ENCODE measurements around the gene TBR1. TPM values are rescaled to one million over a fixed set of nuclear protein-coding genes. Genes with fewer than 3 reads are reported as not detected.
A peak's percentile ranks its signal among the peaks of the same experiment; 100 is the strongest.

The TBR1 gene
- total RNA-seq, 1 experiment from 2014 or later, result not detected

GRCh38 chr2:161423421-161424393 is 7.6 kb downstream of the TBR1 start:
- no peak for DNase-seq
- Histone ChIP-seq H3K9me3 (no peaks in the 10 kb centered on the region), H3K36me3 (no peaks in the 10 kb centered on the region), H3K27me3 (no peaks in the 10 kb centered on the region), H3K4me3 (no peak overlapping the region)

- Histone ChIP-seq H3K36me3 (no peaks in the 10 kb centered on the region), H3K27me3 (no peaks in the 10 kb centered on the region), H3K4me3 (no peak overlapping the region), H3K9me3 (no peaks in the 10 kb centered on the region)
- no peak for DNase-seq
Measured at GRCh38 chr2:161424394-161424769, 8.3 kb downstream of the TBR1 start.

- Histone ChIP-seq H3K9me3 (no peaks in the 10 kb centered on the region), H3K4me3 (no peak overlapping the region), H3K36me3 (no peaks in the 10 kb centered on the region), H3K27me3 (no peaks in the 10 kb centered on the region)
- DNase-seq, result no peak
Measured at GRCh38 chr2:161424891-161425727, 9.0 kb downstream of the TBR1 start.

- Histone ChIP-seq H3K9me3 (no peaks in the 10 kb centered on the region), H3K4me3 (no peak overlapping the region), H3K36me3 (no peaks in the 10 kb centered on the region), H3K27me3 (no peaks in the 10 kb centered on the region)
- no peak for DNase-seq
Measured at GRCh38 chr2:161425728-161426454, 9.8 kb downstream of the TBR1 start.

- Histone ChIP-seq H3K9me3 (no peaks in the 10 kb centered on the region), H3K27me3 (no peaks in the 10 kb centered on the region), H3K4me3 (no peak overlapping the region), H3K36me3 (no peaks in the 10 kb centered on the region)
- no peak for DNase-seq
Measured at GRCh38 chr2:161426455-161426921, 10.4 kb downstream of the TBR1 start.

- Histone ChIP-seq H3K36me3 (no peaks in the 10 kb centered on the region), H3K27me3 (no peaks in the 10 kb centered on the region), H3K9me3 (no peaks in the 10 kb centered on the region), H3K4me3 (no peak overlapping the region)
- no peak for DNase-seq
Measured at GRCh38 chr2:161426922-161427663, 11.0 kb downstream of the TBR1 start.

- no peaks in the 10 kb centered on the region for H3K9me3 ChIP-seq
- H3K27me3 ChIP-seq, result no peaks in the 10 kb centered on the region
- no peaks in the 10 kb centered on the region for H3K36me3 ChIP-seq
- DNase-seq, result no peak
- no peak overlapping the region for H3K4me3 ChIP-seq
Measured at GRCh38 chr2:161427664-161428587, 11.8 kb downstream of the TBR1 start.

GRCh38 chr2:161430386-161430785 is 14.3 kb downstream of the TBR1 start:
- no peaks in the 10 kb centered on the region for H3K36me3 ChIP-seq
- 0 out of 2 replicates have a peak, but pooled peaks cover 5% of the 10 kb centered on the region for H3K9me3 ChIP-seq
- H3K27me3 ChIP-seq, result no peaks in the 10 kb centered on the region
- no peak for DNase-seq
- H3K4me3 ChIP-seq, result no peak overlapping the region

- no peaks in the 10 kb centered on the region for H3K27me3 ChIP-seq
Measured at GRCh38 chr2:161432107-161432506, 16.0 kb downstream of the TBR1 start.

GRCh38 chr2:161434118-161434517 is 18.0 kb downstream of the TBR1 start:
- no peak overlapping the region for H3K4me3 ChIP-seq
- DNase-seq, result no peak
- H3K36me3 ChIP-seq, result no peaks in the 10 kb centered on the region
- no peaks in the 10 kb centered on the region for H3K27me3 ChIP-seq
- H3K9me3 ChIP-seq, result 0 out of 2 replicates have a peak, but pooled peaks cover 6% of the 10 kb centered on the region

More at GRCh38 chr2:161432107-161432506, 16.0 kb downstream of the TBR1 start:
- Histone ChIP-seq H3K36me3 (no peaks in the 10 kb centered on the region), H3K4me3 (no peak overlapping the region), H3K9me3 (0 out of 2 replicates have a peak, but pooled peaks cover 6% of the 10 kb centered on the region)
- DNase-seq, result no peak

GRCh38 chr2:161436411-161436810 is 20.3 kb downstream of the TBR1 start:
- H3K4me3 ChIP-seq, result no peak overlapping the region
- H3K9me3 ChIP-seq, result 0 out of 2 replicates have a peak, but pooled peaks cover 6% of the 10 kb centered on the region
- no peaks in the 10 kb centered on the region for H3K36me3 ChIP-seq
- H3K27me3 ChIP-seq, result no peaks in the 10 kb centered on the region
- DNase-seq, result peak; percentile 61

GRCh38 chr2:161438598-161438997 is 22.5 kb downstream of the TBR1 start:
- H3K4me3 ChIP-seq, result no peak overlapping the region
- DNase-seq, result no peak
- no peaks in the 10 kb centered on the region for H3K27me3 ChIP-seq
- H3K36me3 ChIP-seq, result no peaks in the 10 kb centered on the region
- 0 out of 2 replicates have a peak, but pooled peaks cover 6% of the 10 kb centered on the region for H3K9me3 ChIP-seq

- Histone ChIP-seq H3K4me3 (no peak overlapping the region), H3K9me3 (no peaks in the 10 kb centered on the region), H3K36me3 (no peaks in the 10 kb centered on the region), H3K27me3 (no peaks in the 10 kb centered on the region)
- no peak for DNase-seq
Measured at GRCh38 chr2:161445097-161445496, 29.0 kb downstream of the TBR1 start.

- no peak overlapping the region for H3K4me3 ChIP-seq
- H3K36me3 ChIP-seq, result no peaks in the 10 kb centered on the region
- no peaks in the 10 kb centered on the region for H3K27me3 ChIP-seq
- DNase-seq, result no peak
- no peaks in the 10 kb centered on the region for H3K9me3 ChIP-seq
Measured at GRCh38 chr2:161448431-161448830, 32.3 kb downstream of the TBR1 start.

GRCh38 chr2:161471631-161472030 is 55.5 kb downstream of the TBR1 start:
- H3K9me3 ChIP-seq, result no peaks in the 10 kb centered on the region
- H3K27me3 ChIP-seq, result no peaks in the 10 kb centered on the region
- no peaks in the 10 kb centered on the region for H3K36me3 ChIP-seq
- no peak overlapping the region for H3K4me3 ChIP-seq
- DNase-seq, result no peak

Data from MG63 (cell line).